Endothelial cell of umbilical vein (primary cell): ENCODE results near the gene HSPB6. TPM values are rescaled to one million over a fixed set of nuclear protein-coding genes. Genes with fewer than 3 reads are reported as not detected.

Source experiments
- BruUV-seq: library from RNA; stranded (reverse); fragments of 400-500 nt; replicated peaks from 2 replicates; lab custom pipeline; 2021; lab: Mats Ljungman, UMichigan
- CTCF ChIA-PET: fragments of 300-600, 350-600 bp; sonication (Branson Sonifier 250); formaldehyde crosslinking; loops from one replicate; lab custom pipeline; 2021; ENCODE audit warnings: antibody characterized with exemption, inconsistent platforms; lab: Charles Lee
- POLR2A ChIA-PET: fragments of 300-600, 350-600 bp; sonication (Branson Sonifier 250); formaldehyde crosslinking; loops from one replicate; lab custom pipeline; 2021; ENCODE audit warnings: antibody characterized with exemption, inconsistent platforms; lab: Charles Lee
- DNase-seq: peaks from one replicate; pipeline ENCODE4 v3.0.0-alpha.2; 2011; ENCODE audit warnings: low read depth, low spot score
- FAIRE-seq: peaks from 2 replicates; lab custom pipeline; 2011; peaks lifted over from hg19 to GRCh38; lab: Jason Lieb, UNC
- H2AFZ ChIP-seq: 2 replicates; pipeline ENCODE4 v1.6.0; 2012; ENCODE audit warnings: low read depth, low read length, control low read depth, inconsistent platforms
- H3K27ac ChIP-seq: 2 replicates; pipeline ENCODE4 v1.5.1; 2011; ENCODE audit warnings: low read depth, mild to moderate bottlenecking, control low read depth, low read length, moderate library complexity; ENCODE audit not compliant: insufficient read depth
- H3K27me3 ChIP-seq, 2 experiments: 2 replicates each; pipeline versions ENCODE4 v1.6.0 to v1.6.1; 2011; ENCODE audit warnings: low read length in 2 of 2, mixed read lengths in 1 of 2; ENCODE audit not compliant: control insufficient read depth in 2 of 2, insufficient read depth in 2 of 2
- H3K36me3 ChIP-seq, 2 experiments: 2 replicates in 1 of 2; 3 replicates in 1 of 2; pipeline ENCODE4 v1.5.1; 2011; ENCODE audit warnings: low read length in 2 of 2, mild to moderate bottlenecking in 1 of 2, moderate library complexity in 1 of 2; ENCODE audit not compliant: control insufficient read depth in 2 of 2, insufficient read depth in 2 of 2; ENCODE audit errors: extremely low read depth in 1 of 2
- H3K4me1 ChIP-seq: 3 replicates; pipeline ENCODE4 v1.5.1; 2011; ENCODE audit warnings: mild to moderate bottlenecking, low read length; ENCODE audit not compliant: control insufficient read depth, insufficient read depth; ENCODE audit errors: extremely low read depth
- H3K4me2 ChIP-seq: 2 replicates; pipeline ENCODE4 v1.6.1; 2011; ENCODE audit warnings: low read length, control low read depth, mixed read lengths; ENCODE audit not compliant: insufficient read depth
- H3K4me3 ChIP-seq, 3 experiments: fragments of 200-600 bp in 1 of 3; sonication (generic), shearing (Covaris generic) in 1 of 3; replicated peaks in 1 of 3; 2 replicates each; pipeline ENCODE4 v1.5.1; 2011 to 2016; ENCODE audit warnings: control low read depth in 3 of 3, low read length in 3 of 3, mild to moderate bottlenecking in 2 of 3, inconsistent platforms in 1 of 3, low read depth in 1 of 3, moderate library complexity in 1 of 3; ENCODE audit not compliant: insufficient read depth in 1 of 3
- H3K79me2 ChIP-seq: 2 replicates; pipeline ENCODE4 v1.6.0; 2012; ENCODE audit warnings: low read length, inconsistent platforms; ENCODE audit not compliant: control insufficient read depth, insufficient read depth
- H3K9ac ChIP-seq: replicated peaks from 2 replicates; pipeline ENCODE3; 2011; ENCODE audit warnings: low read length, control low read depth; ENCODE audit not compliant: insufficient read depth; ENCODE audit errors: extremely low read depth
- H3K9me1 ChIP-seq: replicated peaks from 3 replicates; pipeline ENCODE4 v1.6.0; 2011; ENCODE audit warnings: mild to moderate bottlenecking, low read length; ENCODE audit not compliant: control insufficient read depth, insufficient read depth; ENCODE audit errors: extremely low read depth
- H3K9me3 ChIP-seq: replicated peaks from 2 replicates; pipeline ENCODE4 v1.5.1; 2012; ENCODE audit warnings: low read length, inconsistent platforms; ENCODE audit not compliant: control insufficient read depth, insufficient read depth
- H4K20me1 ChIP-seq: replicated peaks from 2 replicates; pipeline ENCODE3; 2011; ENCODE audit warnings: mild to moderate bottlenecking, low read length; ENCODE audit not compliant: control insufficient read depth, insufficient read depth; ENCODE audit errors: extremely low read depth
- EZH2 ChIP-seq: IDR thresholded peaks from 2 replicates; pipeline ENCODE4 v1.6.1; 2012; ENCODE audit warnings: borderline replicate concordance, low read depth, mild to moderate bottlenecking, moderate library complexity, low read length, inconsistent platforms; ENCODE audit not compliant: severe bottlenecking
- FOS ChIP-seq: IDR thresholded peaks from 2 replicates; pipeline ENCODE4 v1.6.1; 2011; ENCODE audit warnings: mild to moderate bottlenecking, low read length, moderate library complexity, borderline replicate concordance; ENCODE audit not compliant: insufficient read depth
- GATA2 ChIP-seq: IDR thresholded peaks from 2 replicates; pipeline ENCODE4 v1.7.0; 2011; ENCODE audit warnings: low read depth, mild to moderate bottlenecking, moderate library complexity, mixed read lengths, low read length; ENCODE audit not compliant: insufficient read length, insufficient read depth
- JUN ChIP-seq: IDR thresholded peaks from 2 replicates; pipeline ENCODE4 v1.6.1; 2011; ENCODE audit warnings: borderline replicate concordance, low read depth; ENCODE audit not compliant: insufficient read length, insufficient read depth
- MAX ChIP-seq: IDR thresholded peaks from 2 replicates; pipeline ENCODE4 v1.6.1; 2011; ENCODE audit not compliant: insufficient read depth, insufficient read length
- MYC ChIP-seq: IDR thresholded peaks from one replicate; pipeline ENCODE4 v1.6.1; 2011; ENCODE audit warnings: mild to moderate bottlenecking, low read depth, low read length
- POLR2A ChIP-seq: IDR thresholded peaks from 2 replicates; pipeline ENCODE4 v1.6.1; 2012; ENCODE audit warnings: low read depth, mild to moderate bottlenecking, control low read depth, low read length
- POLR2AphosphoS5 ChIP-seq: IDR thresholded peaks from 2 replicates; pipeline ENCODE4 v1.6.1; 2012; ENCODE audit warnings: low read depth, mild to moderate bottlenecking, control low read depth, low read length, moderate library complexity; ENCODE audit not compliant: insufficient read depth
- dilution Hi-C: fragments of 300-500 bp; cut with MboI; formaldehyde crosslinking; loops from one replicate; pipeline ENCODE4 v1.15.0; 2019; ENCODE audit warnings: low sequenced_read_pairs; ENCODE audit not compliant: extremely low pct_ligation_motif_present
- intact Hi-C: fragments of 100-400 bp; cut with micrococcal nuclease; formaldehyde crosslinking; loops from one replicate; pipeline ENCODE4 v1.10.0; 2022
- polyA plus RNA-seq, 4 experiments: library from polyadenylated mRNA; depleted of rRNA in 3 of 4; stranded (reverse) in 3 of 4; unstranded in 1 of 4; fragments of >200 nt; gene quantifications; 2 replicates each; pipeline versions ENCODE4 v1.2.1 to v1.2.3, GENCODE V29; 2011 to 2012; ENCODE audit warnings: missing spikeins in 1 of 4
- total RNA-seq: library from RNA; stranded (reverse); gene quantifications from 2 replicates; pipeline ENCODE4 v1.2.3, GENCODE V29; 2021
- TF ChIP-seq, protein P1 (sequence below), 2 donors: IDR thresholded peaks; 1 replicate in 1 of 2; 2 replicates in 1 of 2; pipeline ENCODE4 v1.5.1; 2011; ENCODE audit warnings: low read length in 2 of 2, mild to moderate bottlenecking in 2 of 2, moderate library complexity in 2 of 2, control low read depth in 1 of 2, inconsistent platforms in 1 of 2, low read depth in 1 of 2; ENCODE audit not compliant: insufficient read depth in 1 of 2; ENCODE audit errors: extremely low read depth in 1 of 2

Gene HSPB6
- total and polyA plus RNA-seq, 2 donors (not counting 3 experiments of a cell fraction or from before 2014, with no cell fraction given): 3.4 to 6.2 TPM

DNA sequence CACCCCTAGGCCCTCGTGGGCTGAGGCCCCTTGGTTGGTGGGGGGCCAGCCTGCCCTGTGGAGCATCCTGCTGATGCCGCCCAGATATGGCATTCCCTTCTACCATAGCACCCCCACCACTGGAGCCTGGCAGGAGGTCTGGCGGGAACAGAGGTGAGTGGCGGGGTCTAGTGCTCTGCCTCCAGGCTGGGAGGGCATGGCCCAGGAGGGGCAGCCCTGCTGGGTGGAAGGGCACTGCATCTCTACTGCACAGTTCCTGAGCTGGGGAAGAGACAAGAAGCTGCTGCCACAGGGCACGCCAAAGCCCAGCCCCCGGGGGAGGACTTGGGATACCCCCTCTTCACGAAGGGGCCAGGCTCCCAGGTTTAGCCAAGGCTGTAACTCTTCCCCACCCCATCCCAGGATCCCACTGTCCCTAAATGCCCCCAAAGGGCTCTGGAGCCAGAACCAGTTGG lies 41.4 kb downstream of the HSPB6 start:
- Histone ChIP-seq H3K4me2 (no peak overlapping the region), H4K20me1 (no peaks in the 10 kb centered on the region), H3K36me3 (peaks cover 0 to 4% of the 10 kb centered on the region in 2 experiments), H3K9me3 (no peaks in the 10 kb centered on the region), H3K27ac (no peak overlapping the region), H3K9me1 (no peaks in the 10 kb centered on the region), H3K27me3 (no peaks in the 10 kb centered on the region), H3K4me3 (no peak overlapping the region), H2AFZ (no peak overlapping the region), H3K4me1 (peaks cover 17% of the 10 kb centered on the region), H3K9ac (no peak overlapping the region), H3K79me2 (peaks cover 23% of the 10 kb centered on the region)
- dilution Hi-C loops: no loop called here
- POLR2A ChIA-PET: no interaction called here
- BruUV-seq: no TSS peak
- no peak for FAIRE-seq
- no peak for DNase-seq
- CTCF ChIA-PET: interaction anchor here (0.5 to 1.2 kb wide), 3 partner anchors 17 to 573 kb away, joined by 3 to 10 read pairs (median 3); partner anchors contain the start of gene FXYD7
- TF ChIP-seq POLR2AphosphoS5 (no peak), FOS (no peak), JUN (no peak), MYC (no peak), EZH2 (no peak), MAX (no peak), POLR2A (no peak), GATA2 (no peak)
- TF ChIP-seq, protein P1, sequence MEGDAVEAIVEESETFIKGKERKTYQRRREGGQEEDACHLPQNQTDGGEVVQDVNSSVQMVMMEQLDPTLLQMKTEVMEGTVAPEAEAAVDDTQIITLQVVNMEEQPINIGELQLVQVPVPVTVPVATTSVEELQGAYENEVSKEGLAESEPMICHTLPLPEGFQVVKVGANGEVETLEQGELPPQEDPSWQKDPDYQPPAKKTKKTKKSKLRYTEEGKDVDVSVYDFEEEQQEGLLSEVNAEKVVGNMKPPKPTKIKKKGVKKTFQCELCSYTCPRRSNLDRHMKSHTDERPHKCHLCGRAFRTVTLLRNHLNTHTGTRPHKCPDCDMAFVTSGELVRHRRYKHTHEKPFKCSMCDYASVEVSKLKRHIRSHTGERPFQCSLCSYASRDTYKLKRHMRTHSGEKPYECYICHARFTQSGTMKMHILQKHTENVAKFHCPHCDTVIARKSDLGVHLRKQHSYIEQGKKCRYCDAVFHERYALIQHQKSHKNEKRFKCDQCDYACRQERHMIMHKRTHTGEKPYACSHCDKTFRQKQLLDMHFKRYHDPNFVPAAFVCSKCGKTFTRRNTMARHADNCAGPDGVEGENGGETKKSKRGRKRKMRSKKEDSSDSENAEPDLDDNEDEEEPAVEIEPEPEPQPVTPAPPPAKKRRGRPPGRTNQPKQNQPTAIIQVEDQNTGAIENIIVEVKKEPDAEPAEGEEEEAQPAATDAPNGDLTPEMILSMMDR (IDR thresholded peaks at IDR 0.05; ENCODE audit: extremely low read depth in 1 of 2, insufficient read depth in 1 of 2, low read depth in 1 of 2, low read length in 2 of 2): no peak
- intact Hi-C loops: no loop called here
